ENCODE results near the gene SNX1.

The SNX1 gene

DNA sequence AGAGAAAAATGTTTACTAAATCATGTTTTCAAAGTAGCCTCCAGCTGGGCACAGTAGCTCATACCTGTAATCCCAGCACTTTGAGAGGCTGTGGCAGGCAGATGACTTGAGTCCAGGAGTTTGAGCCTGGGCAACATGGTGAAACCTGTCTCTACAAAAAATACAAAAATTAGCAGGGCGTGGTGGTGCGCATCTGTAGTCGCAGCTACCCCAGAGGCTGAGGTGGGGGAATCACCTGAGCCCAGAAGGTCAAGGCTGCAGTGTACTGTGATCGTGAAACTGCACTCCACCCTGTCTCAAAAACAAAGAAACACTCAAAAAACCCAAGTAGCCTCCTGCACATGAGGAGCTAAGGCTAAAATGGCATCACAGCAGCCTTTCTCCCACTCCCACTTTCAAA is 68.7 kb downstream of the SNX1 start:
- FAIRE-seq: no peak

GRCh38 chr15:64166102-64166890 is 70.5 kb downstream of the SNX1 start:
- no peak for FAIRE-seq

GRCh38 chr15:64180235-64180824 is 84.5 kb downstream of the SNX1 start:
- no peak for FAIRE-seq

DNA sequence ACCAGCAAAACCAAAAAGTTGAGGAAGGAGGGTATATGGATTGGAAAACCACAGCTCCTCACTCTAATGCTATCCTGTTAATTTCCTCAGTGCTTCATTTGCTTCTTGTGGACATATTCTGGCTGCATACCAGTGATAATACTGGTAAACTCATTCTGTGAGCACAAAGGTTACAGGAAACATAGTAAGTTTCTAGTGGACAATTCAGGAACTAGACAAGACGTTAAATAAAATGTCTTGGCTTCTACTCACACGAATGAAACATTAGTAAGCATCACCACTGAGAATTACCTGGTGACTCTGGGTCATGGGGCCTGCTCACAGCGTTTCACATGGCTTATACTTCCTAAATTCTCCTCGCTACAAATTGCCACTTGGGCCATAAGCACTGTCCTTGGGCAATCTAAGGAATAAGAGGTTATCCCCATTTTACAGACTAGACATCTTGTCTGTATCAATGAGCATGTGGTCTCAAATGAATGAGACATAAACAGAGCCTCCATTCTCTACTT is 87.1 kb downstream of the SNX1 start:
- no peak for FAIRE-seq

DNA sequence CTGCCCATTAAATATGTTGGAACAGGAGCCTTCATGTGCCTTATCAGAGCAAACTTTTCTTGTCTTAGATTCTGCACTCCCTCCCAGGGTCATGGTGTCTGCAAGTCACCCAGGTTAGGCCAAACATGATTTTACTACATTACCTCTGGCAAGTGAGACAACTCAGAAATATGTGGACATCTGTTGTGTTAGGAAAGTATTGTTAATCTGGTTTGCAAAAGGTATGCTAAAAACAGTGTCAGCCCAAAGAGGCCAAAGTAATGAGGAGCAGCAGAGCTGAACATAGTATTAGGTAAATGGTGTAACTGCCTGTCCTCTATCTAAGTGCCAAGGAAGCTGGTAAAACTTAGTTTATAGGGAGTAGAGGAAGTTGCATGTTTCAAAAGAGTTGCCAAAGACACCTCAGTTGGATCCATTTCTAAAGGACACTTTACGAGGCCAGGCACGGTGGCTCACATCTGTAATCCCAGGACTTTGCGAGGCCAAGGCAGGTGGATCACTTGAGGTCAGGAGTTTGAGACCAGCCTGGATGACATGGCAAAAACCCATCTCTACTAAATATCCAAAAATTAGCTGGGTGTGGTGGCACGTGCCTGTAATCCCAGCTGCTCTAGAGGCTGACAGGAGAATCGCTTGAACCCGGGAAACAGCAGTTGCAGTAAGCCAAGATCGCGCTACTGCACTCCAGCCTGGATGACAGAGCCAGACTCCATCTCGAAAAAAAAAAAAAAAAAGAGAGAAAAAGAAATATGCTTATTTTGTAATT is 89.5 kb downstream of the SNX1 start:
- FAIRE-seq: no peak

DNA sequence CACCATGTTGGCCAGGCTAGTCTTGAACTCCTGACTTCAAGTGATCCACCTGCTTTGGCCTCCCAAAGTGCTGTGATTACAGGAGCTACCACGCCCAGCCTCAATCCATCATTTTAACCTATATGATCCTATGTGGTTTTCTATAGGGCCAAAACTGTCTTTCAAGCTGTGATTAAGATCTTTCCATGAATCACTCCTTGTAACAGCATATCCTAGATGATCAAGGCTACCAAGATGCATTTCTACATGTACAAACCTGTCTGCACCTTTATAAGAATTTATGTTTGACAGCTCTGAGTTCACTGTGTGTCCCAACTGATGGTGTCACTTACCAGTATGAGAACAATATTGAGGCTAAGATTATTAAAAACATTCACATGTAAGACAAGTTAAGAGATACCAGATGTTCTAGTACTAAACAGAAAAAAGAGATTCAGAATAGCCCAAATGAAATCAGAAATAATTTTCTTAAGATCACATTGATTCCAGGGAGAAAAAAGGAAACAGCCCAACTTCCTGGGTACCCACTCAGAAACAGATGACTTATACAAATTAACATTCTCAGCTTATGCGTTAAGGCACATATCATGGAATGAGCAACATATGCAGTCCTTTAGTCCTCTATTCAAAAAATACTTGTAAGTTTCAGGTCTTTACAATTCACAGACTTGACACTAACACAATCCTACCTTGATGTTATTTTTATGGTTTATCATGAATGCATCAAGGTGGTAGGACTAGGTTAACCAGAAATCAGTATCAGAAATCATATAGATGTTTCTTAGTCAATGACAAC is 91.8 kb downstream of the SNX1 start:
- FAIRE-seq: no peak

Data from endometrium (tissue), 2 donors.